Muscle of leg (tissue), 11 donors: ENCODE results near the gene CAMTA1. TPM values are rescaled to one million over a fixed set of nuclear protein-coding genes. Genes with fewer than 3 reads are reported as not detected.
A peak's percentile ranks its signal among the peaks of the same experiment; 100 is the strongest.

Source experiments
- DNase-seq: peaks from one replicate; pipeline ENCODE4 v3.0.0; 2013
- H3K27ac ChIP-seq: one replicate; pipeline ENCODE4 v1.5.1; 2013; ENCODE audit warnings: mild to moderate bottlenecking, low read length, control low read depth
- H3K27me3 ChIP-seq: one replicate; pipeline ENCODE4 v1.6.1; 2013; ENCODE audit warnings: low read length; ENCODE audit not compliant: control insufficient read depth, insufficient read depth
- H3K36me3 ChIP-seq: one replicate; pipeline ENCODE4 v1.6.1; 2013; ENCODE audit warnings: low read length; ENCODE audit not compliant: control insufficient read depth, insufficient read depth
- H3K4me1 ChIP-seq: one replicate; pipeline ENCODE4 v1.6.1; 2013; ENCODE audit warnings: low read length; ENCODE audit not compliant: control insufficient read depth, insufficient read depth
- H3K4me3 ChIP-seq: one replicate; pipeline ENCODE4 v1.5.1; 2013; ENCODE audit warnings: low read length, control low read depth
- H3K9me3 ChIP-seq: replicated peaks from 2 replicates; pipeline ENCODE4 v1.6.1; 2013; ENCODE audit warnings: low read depth, low read length; ENCODE audit not compliant: control insufficient read depth
- WGBS: methylation state at CpG from one replicate; pipeline ENCODE4 v1.1.5; 2013; ENCODE audit warnings: missing lambda C conversion rate; ENCODE audit not compliant: insufficient coverage; 5-methylcytosine and 5-hydroxymethylcytosine counted together
- polyA plus RNA-seq, 8 donors: library from polyadenylated mRNA; unstranded; fragments of 120-200 nt; gene quantifications; one replicate each; pipeline versions ENCODE4 v1.2.1 to v1.2.3, GENCODE V29; 2013; ENCODE audit warnings: inconsistent platforms in 1 of 8, low replicate concordance in 1 of 8; ENCODE audit not compliant: insufficient read length in 8 of 8, insufficient read depth in 1 of 8
- total RNA-seq: library from RNA; stranded (reverse); fragments of 120-200 nt; gene quantifications from one replicate; pipeline ENCODE4 v1.2.4, GENCODE V29; 2013

Gene CAMTA1
- total and polyA plus RNA-seq, 9 donors = 36.4 to 56.4 (median 47.7) TPM

DNA sequence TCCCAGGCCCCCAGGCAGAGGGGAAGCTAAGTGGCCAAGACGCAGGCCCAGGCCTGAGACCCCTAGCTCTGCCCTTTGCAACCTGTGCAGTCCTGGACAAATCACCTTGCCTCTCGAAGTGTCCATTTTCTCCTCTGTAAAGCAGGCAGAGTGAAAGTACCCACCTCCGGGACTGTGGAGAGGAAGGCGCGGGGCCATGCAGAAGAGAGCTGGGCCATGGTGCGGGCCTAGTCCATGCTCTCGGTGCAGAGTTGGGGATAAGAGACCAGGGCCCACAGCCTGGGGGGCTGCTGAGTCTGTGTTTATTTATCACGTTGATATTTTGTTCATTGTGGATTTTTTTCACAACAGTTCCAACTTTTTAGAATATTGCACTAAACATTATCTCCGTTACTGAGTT is 825.7 kb downstream of the CAMTA1 start:
- no peak for DNase-seq
- H3K4me1 ChIP-seq = no peaks in the 10 kb centered on the region
- H3K4me3 ChIP-seq = no peak overlapping the region
- peaks cover 2% of the 10 kb centered on the region for H3K9me3 ChIP-seq
- no peak overlapping the region for H3K27ac ChIP-seq
- H3K27me3 ChIP-seq = no peaks in the 10 kb centered on the region
- 74% methylated on average over 4 of the region's 9 CpGs for WGBS
- H3K36me3 ChIP-seq = no peaks in the 10 kb centered on the region

DNA sequence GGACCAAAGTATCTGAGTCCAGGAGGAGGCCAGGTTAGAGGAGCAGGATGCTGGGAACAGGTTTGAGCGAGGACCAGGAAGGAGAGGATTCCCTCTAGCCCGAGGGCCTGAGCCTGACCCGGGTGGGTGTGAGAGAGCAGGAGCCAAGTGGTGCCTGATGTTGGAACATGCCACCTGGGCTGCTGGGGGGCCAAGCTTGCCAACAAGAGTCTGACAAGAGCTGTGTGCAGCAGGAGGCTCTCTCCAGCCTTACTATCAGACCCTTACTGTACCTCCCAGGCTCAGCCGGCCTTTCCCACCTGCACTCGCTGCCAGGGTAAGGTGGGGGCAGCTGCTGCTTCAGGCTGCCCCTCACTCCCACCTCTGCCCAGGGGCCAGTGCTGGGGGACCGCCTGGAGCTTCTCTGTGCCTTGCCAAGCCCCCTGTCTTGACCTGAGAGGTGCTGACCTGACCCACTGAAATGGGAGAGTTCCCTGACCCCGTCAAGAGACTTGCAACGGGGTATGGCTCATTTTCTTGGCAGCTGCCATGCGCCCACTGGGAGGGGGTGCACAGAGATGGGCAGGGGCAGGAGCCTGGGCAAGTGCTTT is 826.3 kb downstream of the CAMTA1 start:
- Histone ChIP-seq H3K36me3 (no peaks in the 10 kb centered on the region), H3K27ac (no peak overlapping the region), H3K9me3 (no peaks in the 10 kb centered on the region), H3K27me3 (no peaks in the 10 kb centered on the region), H3K4me3 (no peak overlapping the region), H3K4me1 (no peaks in the 10 kb centered on the region)
- DNase-seq = no peak
- 73% methylated on average over 9 of the region's 9 CpGs for WGBS

DNA sequence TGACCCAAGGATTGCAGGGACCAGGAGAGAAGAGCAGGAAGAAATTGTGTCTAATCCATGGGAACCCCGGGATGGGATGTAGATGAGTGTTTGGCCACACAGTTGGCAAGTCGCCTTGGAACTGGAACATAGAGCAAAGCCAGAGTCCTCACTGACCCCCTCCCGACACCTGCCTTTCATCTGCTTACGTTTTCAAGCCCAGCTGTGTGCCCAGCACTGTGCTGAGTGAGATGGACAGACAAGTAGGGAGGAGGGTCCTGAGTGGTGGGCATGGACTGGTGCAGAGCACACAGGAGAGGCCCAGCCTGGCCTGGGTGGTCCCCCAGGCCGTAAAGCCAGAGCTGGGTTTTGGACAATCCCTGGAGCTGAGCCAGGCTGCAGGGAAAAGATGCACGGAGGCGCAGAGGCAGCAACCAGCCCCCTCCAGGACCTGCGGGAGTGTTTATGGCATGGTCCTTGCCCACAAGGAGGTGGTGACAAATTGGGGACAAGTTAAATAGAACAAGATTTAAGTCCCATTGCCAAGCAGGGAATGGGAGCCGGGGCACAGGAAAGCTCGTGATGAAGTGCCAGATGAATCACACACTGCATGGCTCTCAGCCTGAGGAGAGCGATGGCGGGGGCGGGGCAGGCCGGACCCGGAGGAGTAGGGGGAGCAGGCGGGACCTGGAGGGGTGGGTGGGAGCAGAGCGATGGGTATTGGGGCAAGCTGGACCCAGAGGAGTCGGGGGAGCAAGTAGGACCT is 828.0 kb downstream of the CAMTA1 start:
- Histone ChIP-seq H3K27ac (no peak overlapping the region), H3K4me3 (no peak overlapping the region), H3K9me3 (no peaks in the 10 kb centered on the region), H3K27me3 (no peaks in the 10 kb centered on the region), H3K4me1 (no peaks in the 10 kb centered on the region), H3K36me3 (no peaks in the 10 kb centered on the region)
- DNase-seq = no peak
- 53% methylated on average over 14 of the region's 18 CpGs for WGBS

DNA sequence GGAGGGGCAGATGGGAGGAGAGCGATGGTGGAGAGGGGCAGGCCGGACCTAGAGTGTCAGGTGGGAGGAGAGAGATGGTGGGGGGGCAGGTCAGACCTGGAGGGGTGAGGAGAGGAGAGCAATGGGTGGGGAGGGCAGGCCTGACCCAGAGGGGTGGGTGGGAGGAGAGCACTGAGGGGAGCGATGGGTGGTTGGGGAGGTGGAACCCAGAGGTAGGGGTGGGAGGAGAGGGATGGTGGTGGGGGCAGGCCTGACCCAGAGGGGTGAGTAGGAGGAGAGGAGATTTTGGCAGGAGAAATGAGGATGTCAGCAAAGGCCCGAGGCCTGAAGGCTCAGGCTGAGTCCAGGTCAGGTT is 828.6 kb downstream of the CAMTA1 start:
- Histone ChIP-seq H3K9me3 (no peaks in the 10 kb centered on the region), H3K4me3 (no peak overlapping the region), H3K36me3 (no peaks in the 10 kb centered on the region), H3K27ac (no peak overlapping the region), H3K27me3 (no peaks in the 10 kb centered on the region), H3K4me1 (no peaks in the 10 kb centered on the region)
- WGBS = 75% methylated on average over 4 of the region's 4 CpGs
- no peak for DNase-seq

DNA sequence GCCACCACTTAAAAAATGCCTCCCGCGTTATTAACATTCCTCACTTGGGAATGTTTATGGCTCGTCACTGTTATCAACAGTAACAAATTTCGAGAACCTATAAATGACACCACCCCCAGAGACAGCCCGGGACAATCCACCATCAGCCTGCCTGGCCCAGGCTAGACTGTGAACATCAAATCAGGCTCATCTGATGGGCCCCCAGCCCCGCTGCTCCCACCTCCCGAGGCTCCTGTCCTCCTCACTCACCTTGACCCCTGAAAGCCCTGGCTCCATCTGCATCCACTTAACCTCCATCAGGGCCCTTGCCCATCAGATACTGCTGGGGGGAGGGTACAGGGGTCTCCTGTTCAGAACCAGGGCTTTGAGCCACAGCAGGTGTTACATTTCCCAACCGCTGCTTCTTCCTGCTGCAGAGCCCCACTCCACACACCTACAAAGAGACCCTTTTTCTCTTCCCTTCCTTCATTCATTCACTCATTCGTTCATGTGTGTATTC is 829.4 kb downstream of the CAMTA1 start:
- WGBS = 56% methylated on average over 6 of the region's 9 CpGs
- Histone ChIP-seq H3K4me1 (no peaks in the 10 kb centered on the region), H3K36me3 (no peaks in the 10 kb centered on the region), H3K27me3 (no peaks in the 10 kb centered on the region), H3K27ac (no peak overlapping the region), H3K4me3 (no peak overlapping the region), H3K9me3 (no peaks in the 10 kb centered on the region)
- DNase-seq = no peak

DNA sequence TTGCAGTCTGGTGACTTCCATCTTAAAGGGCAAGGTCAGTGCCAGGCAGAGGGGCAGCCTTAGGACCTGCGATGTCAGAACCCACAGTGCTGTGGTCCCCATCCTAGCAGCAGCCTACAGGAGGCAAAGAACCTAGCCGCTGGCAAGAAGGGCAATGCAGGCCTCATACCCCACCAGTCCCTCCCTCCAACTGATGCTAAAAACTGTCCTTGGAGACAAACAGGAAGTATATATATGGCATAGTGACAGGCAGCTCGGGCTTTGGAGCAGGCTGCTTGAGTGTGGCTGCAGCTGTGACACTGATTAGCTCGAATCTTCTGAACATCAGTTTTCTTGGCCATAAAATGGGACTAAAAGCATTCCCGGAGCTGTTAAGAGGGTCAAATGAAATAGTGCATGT is 829.9 kb downstream of the CAMTA1 start:
- H3K27me3 ChIP-seq = no peaks in the 10 kb centered on the region
- H3K4me3 ChIP-seq = no peak overlapping the region
- H3K4me1 ChIP-seq = no peaks in the 10 kb centered on the region
- no peak overlapping the region for H3K27ac ChIP-seq
- 62% methylated on average over 4 of the region's 5 CpGs for WGBS
- no peaks in the 10 kb centered on the region for H3K36me3 ChIP-seq
- H3K9me3 ChIP-seq = no peaks in the 10 kb centered on the region
- no peak for DNase-seq

DNA sequence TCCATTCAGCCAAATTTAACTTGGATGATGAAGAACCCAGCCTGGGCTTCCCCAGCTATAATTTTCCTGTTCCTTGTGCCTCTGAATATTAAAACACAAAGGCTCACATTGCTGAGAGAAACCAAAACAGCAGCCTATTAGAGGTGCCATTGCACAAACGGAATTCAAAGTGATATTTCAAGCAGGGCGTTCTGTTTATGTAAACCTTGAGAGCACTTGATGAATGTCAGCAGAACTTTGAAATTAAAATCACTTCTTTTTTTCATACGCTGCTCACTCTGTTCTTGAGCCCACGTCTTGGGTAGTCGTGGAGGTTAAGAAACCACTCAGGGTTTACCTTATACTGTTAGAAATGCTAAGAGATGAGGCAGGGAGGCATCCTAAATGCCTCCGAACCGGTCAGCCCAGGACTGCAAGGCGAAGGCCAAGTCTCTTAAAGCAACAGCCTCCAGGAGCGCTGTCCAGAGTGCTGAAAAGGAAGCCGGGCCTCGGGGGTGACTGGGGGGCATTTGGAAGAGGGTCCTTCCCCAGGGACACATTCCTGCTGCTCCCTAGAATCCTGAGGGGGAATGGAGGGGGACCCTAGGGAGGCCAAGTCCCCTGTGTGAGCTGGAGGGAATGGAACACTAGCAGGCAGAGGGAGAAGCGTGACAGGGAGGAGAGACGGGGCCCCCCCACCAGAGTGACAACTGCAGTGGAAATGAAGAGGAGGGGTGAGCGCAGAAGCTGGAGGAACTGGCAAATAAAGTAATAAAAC is 831.0 kb downstream of the CAMTA1 start:
- Histone ChIP-seq H3K9me3 (no peaks in the 10 kb centered on the region), H3K27me3 (peaks cover 2% of the 10 kb centered on the region), H3K4me1 (no peaks in the 10 kb centered on the region), H3K4me3 (no peak overlapping the region), H3K36me3 (no peaks in the 10 kb centered on the region), H3K27ac (no peak overlapping the region)
- 10% methylated on average over 5 of the region's 14 CpGs for WGBS
- DNase-seq = peak; percentile 71

DNA sequence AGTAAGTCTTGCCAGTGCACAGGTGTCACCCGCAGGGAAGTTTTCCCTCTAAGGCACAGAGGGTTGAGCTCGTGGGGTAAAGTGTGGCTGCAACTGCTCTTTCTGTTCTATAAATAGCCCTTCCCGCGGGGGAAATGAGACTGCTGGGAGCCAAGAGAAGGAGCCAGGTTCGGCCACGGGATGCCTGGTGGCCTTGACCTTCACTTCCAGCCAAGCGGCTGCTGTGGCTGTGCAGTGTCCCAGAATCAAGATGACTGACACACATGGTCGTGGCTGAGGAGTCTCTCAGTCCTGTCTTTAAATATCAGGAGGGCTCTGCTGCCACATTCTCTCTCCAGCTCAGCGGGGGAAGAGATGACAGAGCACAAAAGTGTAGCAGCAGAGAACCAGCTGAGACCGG is 831.7 kb downstream of the CAMTA1 start:
- H3K27me3 ChIP-seq = peaks cover 2% of the 10 kb centered on the region
- H3K4me3 ChIP-seq = no peak overlapping the region
- H3K9me3 ChIP-seq = no peaks in the 10 kb centered on the region
- H3K4me1 ChIP-seq = no peaks in the 10 kb centered on the region
- no peaks in the 10 kb centered on the region for H3K36me3 ChIP-seq
- no peak for DNase-seq
- no peak overlapping the region for H3K27ac ChIP-seq
- WGBS = 56% methylated on average over 7 of the region's 10 CpGs

DNA sequence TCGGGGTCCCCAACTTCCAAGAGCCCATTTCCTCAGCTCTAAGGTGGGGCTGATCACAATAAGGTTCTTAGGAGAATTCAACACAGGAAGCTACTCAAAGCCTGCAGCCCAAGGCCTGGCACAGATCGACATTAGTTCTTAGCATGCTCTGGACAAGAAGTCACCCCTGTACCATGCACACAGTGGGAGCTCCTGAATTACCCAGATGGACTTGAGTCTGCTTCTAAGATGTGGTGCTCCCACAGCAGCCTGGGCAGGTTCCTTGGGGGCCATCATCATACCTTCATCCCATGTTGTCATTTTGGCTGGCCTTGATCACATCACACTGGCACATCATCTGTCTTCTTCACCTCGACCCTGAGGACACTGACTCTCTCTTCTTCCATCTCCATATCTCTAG is 832.6 kb downstream of the CAMTA1 start:
- DNase-seq = no peak
- peaks cover 2% of the 10 kb centered on the region for H3K27me3 ChIP-seq
- no peaks in the 10 kb centered on the region for H3K36me3 ChIP-seq
- H3K27ac ChIP-seq = no peak overlapping the region
- no peaks in the 10 kb centered on the region for H3K4me1 ChIP-seq
- H3K4me3 ChIP-seq = no peak overlapping the region
- 86% methylated on average over 1 of the region's 3 CpGs for WGBS
- H3K9me3 ChIP-seq = no peaks in the 10 kb centered on the region

DNA sequence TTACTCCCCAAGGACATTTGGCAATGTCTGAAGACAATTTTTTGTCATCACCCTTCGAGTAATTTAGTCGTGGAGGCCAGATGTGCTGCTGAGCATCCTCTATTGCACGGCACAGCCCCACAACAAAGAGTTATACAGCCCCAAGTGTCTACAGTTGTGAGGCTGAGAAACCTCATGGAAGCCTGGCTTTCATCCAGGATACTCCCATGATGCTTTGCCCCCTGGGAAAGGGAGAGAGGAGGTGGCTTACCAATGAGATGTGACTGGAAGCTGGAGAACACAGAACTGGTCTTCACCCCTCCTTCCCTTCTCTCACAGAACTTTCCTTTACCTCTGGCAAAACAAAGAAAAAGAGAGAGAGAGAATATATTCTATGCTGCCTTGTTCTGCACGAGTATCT is 834.9 kb downstream of the CAMTA1 start:
- Histone ChIP-seq H3K27ac (no peak overlapping the region), H3K9me3 (no peaks in the 10 kb centered on the region), H3K36me3 (no peaks in the 10 kb centered on the region), H3K27me3 (peaks cover 4% of the 10 kb centered on the region), H3K4me1 (no peaks in the 10 kb centered on the region), H3K4me3 (no peak overlapping the region)
- 72% methylated on average over 3 of the region's 4 CpGs for WGBS
- DNase-seq = no peak
